Body of pancreas (tissue), 4 donors: ENCODE results near the gene STK32B. TPM values are rescaled to one million over a fixed set of nuclear protein-coding genes. Genes with fewer than 3 reads are reported as not detected.

Source experiments
- ATAC-seq: fragments of 150-250 bp; one replicate; pipeline ENCODE4 v1.9.1; 2016
- DNase-seq, 4 donors: peaks; one replicate each; pipeline ENCODE4 v3.0.0-alpha.2; 2019
- H3K27ac ChIP-seq, 4 donors: fragments of 200-600 bp; sonication (generic); 1 replicate in 3 of 4; 2 replicates in 1 of 4; pipeline versions ENCODE4 v1.5.1 to v1.6.1; 2016 to 2019; ENCODE audit warnings: mild to moderate bottlenecking in 1 of 4, mixed read lengths in 1 of 4, moderate library complexity in 1 of 4
- H3K27me3 ChIP-seq, 2 donors: fragments of 200-600 bp; sonication (generic); one replicate each; pipeline ENCODE4 v1.6.0; 2016; ENCODE audit warnings: mild to moderate bottlenecking in 1 of 2
- H3K36me3 ChIP-seq, 2 donors: fragments of 200-600 bp; sonication (generic); replicated peaks in 1 of 2; 2 replicates each; pipeline ENCODE4 v1.5.1; 2016; ENCODE audit warnings: low read depth in 2 of 2; ENCODE audit not compliant: insufficient read depth in 1 of 2
- H3K4me1 ChIP-seq: fragments of 200-600 bp; sonication (generic); one replicate; pipeline ENCODE4 v1.6.0; 2016
- H3K4me3 ChIP-seq, 2 donors: fragments of 200-600 bp; sonication (generic); 1 replicate in 1 of 2; 2 replicates in 1 of 2; pipeline ENCODE4 v1.5.1; 2016 to 2019
- H3K9me3 ChIP-seq, 3 donors: fragments of 200-600 bp; sonication (generic); 1 replicate in 2 of 3; 2 replicates in 1 of 3; pipeline ENCODE4 v1.5.1; 2016
- CTCF ChIP-seq, 7 experiments: fragments of 450-650 bp in 4 of 7; fragments of 200-600 bp in 3 of 7; sonication (generic) in 3 of 7; IDR thresholded peaks; one replicate each; pipeline ENCODE4 v1.5.1; 2016 to 2019; ENCODE audit warnings: antibody characterized with exemption in 7 of 7
- POLR2A ChIP-seq, 3 donors: fragments of 450-650 bp; IDR thresholded peaks; one replicate each; pipeline ENCODE4 v1.6.1; 2016; ENCODE audit warnings: antibody characterized with exemption in 3 of 3, mild to moderate bottlenecking in 2 of 3
- WGBS, 2 donors: methylation state at CpG; one replicate each; pipeline ENCODE4 v1.1.5; 2017; 5-methylcytosine and 5-hydroxymethylcytosine counted together
- intact Hi-C: fragments of 100-400 bp; cut with DNase I; formaldehyde crosslinking; loops from one replicate; pipeline ENCODE4 v1.15.1; 2023
- total RNA-seq, 2 donors: library from RNA; depleted of rRNA; stranded (reverse); fragments of >200 nt; gene quantifications; one replicate each; pipeline ENCODE4 v1.1.0, GENCODE V29; 2016

The STK32B gene
- total RNA-seq, 2 donors from 2014 or later, result 1.3 to 4.9 TPM

DNA sequence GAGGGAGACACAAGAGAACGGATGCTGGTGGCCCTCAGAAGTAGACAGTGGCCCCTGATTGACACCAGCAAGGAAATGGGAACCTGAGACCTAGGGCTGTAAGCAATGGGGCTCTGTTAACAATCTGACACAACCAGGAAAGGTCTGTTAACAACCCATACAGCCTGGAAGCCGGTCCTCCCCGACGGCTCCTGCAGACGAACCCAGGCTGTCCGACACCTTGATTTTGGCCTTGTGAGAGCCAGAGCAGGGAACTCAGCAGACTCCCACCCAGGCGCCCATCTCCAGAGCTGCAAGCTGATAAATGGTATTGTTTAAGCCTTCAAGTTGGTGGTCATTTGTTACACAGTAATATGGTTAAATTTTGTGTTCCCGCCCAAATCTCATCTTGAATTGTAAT, 21.8 kb upstream of the STK32B start:
- H3K27me3 ChIP-seq, result no peaks in the 10 kb centered on the region
- intact Hi-C loops, result no loop called here
- WGBS, 2 donors, result 67 to 71% methylated on average over 8 of the region's 8 CpGs

GRCh38 chr4:5030221-5030620, 21.1 kb upstream of the STK32B start:
- intact Hi-C loops, result no loop called here
- DNase-seq, result no peak
- no peak for TF ChIP-seq POLR2A (IDR thresholded peaks at IDR 0.05)
- TF ChIP-seq CTCF (IDR thresholded peaks at IDR 0.05), result no peak
- no peaks in the 10 kb centered on the region for H3K36me3 ChIP-seq
- ATAC-seq, result no peak
- no peak overlapping the region for H3K4me3 ChIP-seq
- no peaks in the 10 kb centered on the region for H3K27me3 ChIP-seq
- H3K9me3 ChIP-seq, result peaks cover 0 to 4% (median 0%) of the 10 kb centered on the region in 3 donors
- 54% methylated on average over 4 of the region's 4 CpGs for WGBS, 2 donors
- no peaks in the 10 kb centered on the region for H3K4me1 ChIP-seq
- no peak overlapping the region for H3K27ac ChIP-seq

More for the DNA sequence above, 21.8 kb upstream of the STK32B start:
- Histone ChIP-seq H3K9me3 (peaks cover 0 to 4% (median 0%) of the 10 kb centered on the region in 3 donors), H3K36me3 (no peaks in the 10 kb centered on the region), H3K4me1 (no peaks in the 10 kb centered on the region), H3K4me3 (no peak overlapping the region), H3K27ac (no peak overlapping the region)
- no peak for ATAC-seq
- no peak for DNase-seq
- TF ChIP-seq POLR2A (IDR thresholded peaks at IDR 0.05) (no peak), CTCF (IDR thresholded peaks at IDR 0.05) (no peak)

DNA sequence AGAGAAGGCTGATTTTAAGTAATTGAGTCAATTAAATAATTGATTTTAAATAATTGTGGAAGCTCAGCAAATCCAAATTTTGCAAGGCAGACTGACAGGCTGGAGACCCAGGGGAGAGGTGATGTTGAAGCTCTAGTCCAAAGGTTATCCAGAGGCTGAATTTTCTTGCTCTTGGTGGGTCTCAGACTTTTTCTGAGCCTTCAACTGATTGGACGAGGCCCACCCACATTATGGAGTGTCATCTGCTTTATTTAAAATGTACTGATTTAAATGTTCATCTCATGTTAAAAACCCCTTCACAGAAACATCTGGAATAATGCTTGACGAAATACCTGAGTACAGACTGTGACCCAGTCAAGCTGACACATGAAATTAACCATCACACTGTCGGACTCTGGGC, 20.4 kb upstream of the STK32B start:
- no peak for ATAC-seq
- intact Hi-C loops, result no loop called here
- 64 to 71% methylated on average over 3 of the region's 3 CpGs for WGBS, 2 donors

GRCh38 chr4:5032813-5033212, 18.5 kb upstream of the STK32B start:
- Histone ChIP-seq H3K27ac (no peak overlapping the region), H3K9me3 (no peaks in the 10 kb centered on the region), H3K4me1 (no peaks in the 10 kb centered on the region), H3K27me3 (no peaks in the 10 kb centered on the region), H3K4me3 (no peak overlapping the region), H3K36me3 (no peaks in the 10 kb centered on the region)
- WGBS, 2 donors, result 66 to 71% methylated on average over 5 of the region's 5 CpGs
- TF ChIP-seq CTCF (IDR thresholded peaks at IDR 0.05), result no peak
- TF ChIP-seq POLR2A (IDR thresholded peaks at IDR 0.05), result no peak
- ATAC-seq (no peak), DNase-seq (no peak)
- intact Hi-C loops, result no loop called here

More for the DNA sequence above, 20.4 kb upstream of the STK32B start:
- TF ChIP-seq CTCF (IDR thresholded peaks at IDR 0.05), result no peak
- no peak for TF ChIP-seq POLR2A (IDR thresholded peaks at IDR 0.05)
- no peak overlapping the region for H3K4me3 ChIP-seq
- DNase-seq, result no peak
- H3K4me1 ChIP-seq, result no peaks in the 10 kb centered on the region
- peaks cover 0 to 4% (median 0%) of the 10 kb centered on the region in 3 donors for H3K9me3 ChIP-seq
- H3K36me3 ChIP-seq, result no peaks in the 10 kb centered on the region
- H3K27ac ChIP-seq, result no peak overlapping the region
- H3K27me3 ChIP-seq, result no peaks in the 10 kb centered on the region

- 54 to 65% methylated on average over 10 of the region's 10 CpGs for WGBS, 2 donors
- intact Hi-C loops, result no loop called here
- Histone ChIP-seq H3K4me3 (no peak overlapping the region), H3K9me3 (no peaks in the 10 kb centered on the region), H3K4me1 (no peaks in the 10 kb centered on the region), H3K36me3 (no peaks in the 10 kb centered on the region), H3K27ac (peak overlapping the region in 1 of 4 donors; percentile 12), H3K27me3 (no peaks in the 10 kb centered on the region)
- ATAC-seq (peak; percentile 28), DNase-seq (peak in 1 of 4 donors; percentile 25)
- TF ChIP-seq CTCF (IDR thresholded peaks at IDR 0.05) (no peak), POLR2A (IDR thresholded peaks at IDR 0.05) (no peak)
Measured at GRCh38 chr4:5033281-5033841, 17.9 kb upstream of the STK32B start.
